ELF-1 (cell line): ENCODE results near the gene MPDZ.

ENCODE experiments used
- DNase-seq: peaks from one replicate; pipeline ENCODE4 v3.0.0-alpha.2; 2016; ENCODE audit warnings: low read depth, low spot score

MPDZ gene

DNA sequence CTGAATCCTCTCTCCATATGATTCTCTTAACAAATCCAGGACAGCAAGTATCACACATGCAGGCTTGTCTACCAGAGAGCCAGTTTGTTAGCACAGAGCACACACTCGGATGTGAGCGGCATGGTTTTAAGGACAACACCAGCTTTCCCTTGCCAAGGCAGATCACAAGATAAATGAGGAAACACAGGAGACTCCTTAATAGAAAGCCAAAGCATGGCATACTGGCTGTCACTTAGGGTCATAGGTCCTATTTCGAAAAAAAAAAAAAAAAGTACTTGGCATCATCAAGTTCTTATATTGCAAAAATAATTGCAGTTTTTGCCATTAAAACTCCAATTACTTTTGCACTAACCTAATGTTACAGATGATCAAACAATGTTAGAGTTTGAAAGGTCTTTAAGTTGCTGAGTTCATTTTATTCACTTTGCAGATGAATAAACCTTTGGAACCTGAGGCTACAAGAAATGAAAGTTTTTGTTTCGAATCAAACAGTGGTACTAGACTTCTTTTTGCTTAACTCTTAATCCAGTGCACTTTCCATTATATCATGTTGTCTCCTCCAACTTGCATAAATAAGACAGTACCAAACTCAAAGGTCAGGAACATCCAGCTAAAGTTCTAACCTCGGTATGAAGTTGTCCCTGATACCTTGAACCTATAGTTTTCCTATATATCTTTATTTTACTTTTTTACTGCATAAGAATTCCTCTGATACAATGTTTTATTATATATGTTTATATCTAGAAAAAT, 138.5 kb downstream of the MPDZ start:
- no peak for DNase-seq

DNA sequence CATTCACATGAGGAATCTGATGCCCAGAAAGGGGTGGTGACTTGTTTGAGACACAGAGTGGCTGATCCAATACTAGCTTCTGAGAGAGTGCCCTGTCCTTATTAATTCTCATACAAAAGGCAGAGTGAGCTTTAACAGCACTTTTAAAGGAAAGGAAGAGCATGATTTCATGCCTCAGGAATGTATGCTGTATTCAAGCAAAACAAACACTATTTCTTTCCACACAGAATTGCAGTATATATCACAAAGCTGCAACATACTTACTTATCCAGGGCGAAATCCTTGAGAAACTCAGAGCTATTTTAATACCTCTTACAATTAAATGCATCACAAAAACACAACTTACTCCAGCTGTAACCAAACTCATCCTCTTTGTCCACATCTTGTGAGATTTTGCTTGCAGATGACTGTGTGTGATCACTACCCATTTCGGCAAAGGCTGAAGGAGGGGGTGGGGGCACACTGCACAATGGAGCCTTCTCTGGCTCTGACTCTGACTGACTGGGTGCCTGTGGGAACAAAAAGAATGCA, 139.8 kb downstream of the MPDZ start:
- peak; percentile 29 for DNase-seq

DNA sequence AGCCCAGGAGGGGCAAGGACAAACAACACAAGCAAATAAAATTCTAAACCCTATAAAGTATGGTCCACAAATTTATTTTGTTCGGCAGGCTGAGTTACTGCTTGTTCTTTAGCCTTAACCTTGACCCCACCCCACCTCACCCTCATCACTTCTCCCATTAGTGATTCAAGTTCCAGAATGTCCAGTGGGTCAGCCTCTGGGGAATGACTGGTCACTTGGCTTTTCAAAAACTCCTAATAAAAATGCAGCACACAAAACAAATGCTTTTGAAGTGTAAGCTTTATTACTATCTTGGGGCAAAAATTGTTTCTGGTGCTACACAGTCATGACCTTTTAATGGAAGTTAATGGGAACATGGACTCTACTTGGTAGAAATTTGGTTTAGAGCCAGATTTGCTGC, 142.1 kb downstream of the MPDZ start:
- no peak for DNase-seq

DNA sequence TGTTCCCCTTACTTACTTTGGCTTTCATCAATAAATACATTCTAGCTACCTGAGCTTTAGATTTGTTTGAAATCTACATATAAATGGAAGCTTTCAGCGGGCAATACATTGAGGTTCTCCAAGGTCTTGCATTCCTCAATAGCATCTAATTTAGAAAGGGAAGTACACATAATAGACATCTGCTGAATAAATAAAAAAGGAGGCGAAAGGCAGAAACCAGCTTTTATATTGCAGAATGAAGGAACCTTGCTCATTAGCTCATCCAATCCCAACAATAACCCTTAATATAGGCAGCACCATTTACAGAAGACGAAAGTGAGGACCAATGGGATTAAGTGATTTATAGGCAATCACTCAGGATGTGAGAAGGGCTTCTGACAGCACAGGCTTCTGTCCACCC, 147.5 kb downstream of the MPDZ start:
- no peak for DNase-seq

DNA sequence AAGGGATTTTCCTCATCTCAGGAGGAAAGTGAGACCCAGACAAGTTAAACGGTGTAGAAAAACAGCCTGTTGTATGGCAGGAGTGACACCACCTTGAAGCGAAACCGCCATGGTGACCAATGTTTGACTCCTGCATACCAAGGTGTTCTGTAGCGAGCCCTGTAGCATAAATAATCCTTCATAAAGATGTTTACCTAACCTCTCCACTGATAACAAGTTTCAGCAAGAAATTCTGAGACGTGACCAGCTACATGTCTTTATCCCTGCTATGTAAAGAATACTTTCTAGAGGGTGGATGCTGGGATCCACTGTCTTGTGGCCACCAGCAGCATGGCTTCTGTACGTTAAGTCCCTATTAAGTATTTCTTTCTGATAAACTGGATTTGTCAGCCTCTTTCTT, 148.1 kb downstream of the MPDZ start:
- DNase-seq, result no peak

DNA sequence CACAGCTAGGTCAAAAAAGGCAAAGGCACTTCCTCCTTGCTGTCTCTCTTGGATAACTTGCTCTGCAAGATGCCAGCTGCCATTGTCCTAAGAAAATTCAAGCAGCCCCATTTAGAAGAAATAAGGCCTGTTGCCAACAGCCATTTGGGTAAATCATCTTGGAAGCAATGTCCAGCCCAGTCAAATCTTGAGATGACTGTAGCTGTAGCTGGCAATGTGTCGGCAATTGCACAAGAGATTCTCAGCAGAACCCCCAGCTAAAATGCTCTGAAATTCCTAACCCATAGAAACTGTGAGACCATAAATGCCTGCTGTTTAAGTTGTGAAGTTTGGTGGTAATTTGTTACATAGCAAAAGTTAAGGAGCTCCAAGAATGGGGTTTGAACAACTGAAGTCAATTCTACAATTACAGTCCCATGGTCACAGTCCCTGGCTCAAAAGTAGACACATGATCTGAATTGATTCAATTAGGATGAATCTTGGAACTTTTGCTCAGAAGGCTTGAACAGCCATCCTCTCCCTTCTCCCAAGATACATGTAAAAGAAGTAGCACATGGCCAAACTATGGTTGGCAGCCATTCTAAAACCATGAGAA, 151.1 kb downstream of the MPDZ start:
- DNase-seq, result no peak

DNA sequence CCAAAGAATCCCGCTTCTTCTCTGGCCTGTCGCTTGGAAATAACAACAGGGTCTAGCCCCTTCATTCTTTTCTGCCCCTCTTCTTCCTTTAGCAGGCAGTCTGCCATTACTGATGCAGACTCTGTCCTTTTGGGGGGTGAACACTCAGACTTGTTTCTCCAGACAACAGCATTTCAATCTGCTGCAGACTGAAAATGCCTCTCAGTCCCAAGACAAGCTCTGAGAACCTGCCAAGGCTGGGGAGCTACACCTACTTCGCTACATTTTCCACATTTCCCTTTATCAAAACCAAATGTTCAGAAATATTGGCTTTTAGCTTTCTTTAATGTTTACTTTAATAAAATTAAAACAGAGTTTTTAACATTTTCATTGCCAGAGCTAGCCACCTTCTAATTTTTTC, 152.4 kb downstream of the MPDZ start:
- no peak for DNase-seq

DNA sequence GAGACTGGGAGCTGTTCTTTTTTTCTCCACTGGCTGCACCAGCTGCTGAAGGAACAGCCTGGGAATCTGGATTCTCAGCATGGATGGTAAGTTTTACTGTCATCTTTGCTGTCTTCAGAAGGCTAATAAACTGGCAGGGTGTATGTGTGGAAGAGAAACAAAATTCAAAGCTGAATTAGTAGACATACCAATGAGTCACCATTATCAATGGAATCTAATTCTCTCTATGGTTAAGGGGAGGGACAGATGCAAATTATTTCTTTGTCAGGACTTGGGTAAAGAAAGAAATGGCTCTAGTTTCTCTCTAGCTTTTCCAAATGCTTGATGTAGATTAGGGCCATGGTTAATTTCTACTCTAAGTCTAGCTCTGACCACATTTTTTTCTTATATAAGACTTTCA, 154.2 kb downstream of the MPDZ start:
- DNase-seq, result no peak

DNA sequence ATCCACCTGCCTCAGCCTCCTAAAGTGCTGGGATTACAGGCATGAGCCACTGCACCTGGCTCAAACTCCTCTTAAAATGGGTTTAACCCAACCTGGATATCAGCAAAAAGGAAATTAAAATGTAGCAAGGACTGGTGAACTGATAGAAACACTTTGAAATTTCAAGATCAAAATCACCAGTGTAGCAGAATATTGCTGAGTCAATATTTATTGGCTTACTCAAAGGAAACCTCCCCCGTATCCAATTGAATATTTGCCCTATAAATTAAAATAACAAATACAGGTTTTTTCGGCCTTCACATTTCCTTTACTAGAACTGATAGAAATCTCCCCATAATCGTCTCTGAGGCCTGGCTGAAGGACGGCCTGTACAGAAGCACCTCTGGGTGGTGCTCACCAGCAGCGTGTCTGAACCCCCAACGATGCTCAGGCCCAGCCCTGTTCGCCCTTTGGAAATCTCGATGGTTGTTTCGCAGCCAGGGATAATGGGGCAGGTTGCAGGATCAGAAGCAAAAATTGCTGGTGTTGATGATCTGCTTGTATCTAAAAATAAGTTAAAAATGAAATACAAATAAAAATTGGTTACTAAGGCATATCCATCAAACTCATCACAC, 156.6 kb downstream of the MPDZ start:
- DNase-seq, result no peak

DNA sequence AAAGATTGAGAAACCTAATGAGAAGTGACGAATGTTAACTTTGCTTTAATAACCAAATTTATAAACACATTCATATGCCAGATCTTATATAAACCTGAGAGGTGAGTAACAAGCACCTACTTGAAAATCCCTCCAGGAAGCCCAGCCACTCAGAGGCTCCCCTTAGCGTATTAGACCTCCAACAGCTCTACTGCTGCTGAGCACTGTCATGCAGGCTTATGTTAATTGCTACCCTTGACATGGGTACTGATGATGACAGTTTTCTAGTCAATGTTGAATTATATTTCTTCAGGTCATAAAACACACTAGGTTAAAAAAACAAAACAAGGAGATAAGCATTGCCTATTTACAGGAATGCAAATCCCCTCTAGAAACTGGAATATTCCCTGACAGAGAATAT, 161.2 kb downstream of the MPDZ start:
- DNase-seq, result no peak

DNA sequence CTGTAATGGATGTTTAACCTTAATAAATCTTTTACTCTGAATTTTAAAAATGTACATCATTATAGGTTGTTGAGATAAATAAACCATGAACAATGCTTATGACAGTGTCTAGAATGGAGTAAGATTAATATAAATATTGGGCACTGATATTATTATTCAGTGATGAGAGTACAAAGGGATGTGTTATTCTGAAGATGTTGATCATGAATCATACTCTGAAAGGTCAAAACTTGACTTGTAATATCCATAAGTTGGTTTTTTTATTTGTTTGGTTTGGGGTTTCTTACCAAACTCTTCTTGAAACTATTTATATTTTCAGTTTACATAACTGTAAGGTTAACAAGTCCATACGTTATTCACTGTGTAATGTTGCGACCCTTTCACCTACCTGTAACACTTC, 163.2 kb downstream of the MPDZ start:
- no peak for DNase-seq

DNA sequence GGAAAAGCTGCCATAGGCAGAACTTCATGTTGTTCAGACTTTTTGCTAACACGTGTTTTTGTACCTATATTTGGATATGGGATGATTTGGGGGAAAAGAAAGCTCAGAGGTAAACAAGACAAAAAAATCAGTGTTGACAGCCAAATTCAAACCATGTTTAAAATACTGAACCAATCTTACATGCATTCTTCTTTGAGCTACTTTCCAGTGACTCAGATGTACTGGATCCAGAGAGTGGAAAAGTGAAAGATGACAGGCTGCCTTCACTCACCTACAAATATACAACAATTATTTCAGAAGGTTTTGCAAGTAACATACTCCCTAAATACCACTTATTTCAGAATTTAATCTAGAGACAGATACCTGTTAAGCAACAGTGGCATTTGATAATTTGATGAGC, 165.7 kb downstream of the MPDZ start:
- DNase-seq, result no peak

DNA sequence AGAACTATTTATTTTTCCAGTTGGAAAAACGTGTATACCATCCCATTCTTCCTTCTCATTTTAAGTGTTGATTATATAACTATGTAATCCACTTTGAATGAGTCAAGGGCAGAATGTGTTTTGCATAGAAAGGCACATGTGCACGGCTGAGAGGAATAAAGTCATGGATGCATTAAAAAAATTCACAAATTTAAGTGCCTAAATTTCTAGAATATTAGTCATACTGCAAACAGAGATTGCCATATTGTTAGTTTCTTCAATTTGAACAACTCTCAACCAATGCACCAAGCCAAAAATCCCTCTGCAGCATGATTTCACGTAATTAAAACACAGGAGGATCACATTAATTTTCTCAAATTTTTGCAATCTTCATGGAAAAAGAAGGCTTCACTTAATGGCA, 166.3 kb downstream of the MPDZ start:
- no peak for DNase-seq

DNA sequence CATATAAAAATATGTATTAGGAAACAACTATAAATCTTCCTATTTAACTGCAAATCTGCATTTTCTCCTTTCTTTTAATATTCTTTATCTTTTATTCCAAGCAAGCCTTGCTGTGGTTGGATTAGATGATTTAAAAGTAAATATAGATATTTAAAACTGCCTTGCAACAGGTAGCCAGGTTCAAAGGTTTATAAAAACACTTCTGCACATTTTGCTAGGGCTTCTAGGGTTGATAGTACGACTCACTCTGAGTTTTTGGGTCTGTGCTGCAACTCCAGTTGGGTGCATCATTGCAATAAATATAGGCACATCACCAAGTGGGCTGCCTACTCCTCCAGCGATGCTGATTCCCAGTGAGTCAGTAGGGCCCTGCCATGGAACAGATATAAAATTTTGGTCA, 167.7 kb downstream of the MPDZ start:
- no peak for DNase-seq

DNA sequence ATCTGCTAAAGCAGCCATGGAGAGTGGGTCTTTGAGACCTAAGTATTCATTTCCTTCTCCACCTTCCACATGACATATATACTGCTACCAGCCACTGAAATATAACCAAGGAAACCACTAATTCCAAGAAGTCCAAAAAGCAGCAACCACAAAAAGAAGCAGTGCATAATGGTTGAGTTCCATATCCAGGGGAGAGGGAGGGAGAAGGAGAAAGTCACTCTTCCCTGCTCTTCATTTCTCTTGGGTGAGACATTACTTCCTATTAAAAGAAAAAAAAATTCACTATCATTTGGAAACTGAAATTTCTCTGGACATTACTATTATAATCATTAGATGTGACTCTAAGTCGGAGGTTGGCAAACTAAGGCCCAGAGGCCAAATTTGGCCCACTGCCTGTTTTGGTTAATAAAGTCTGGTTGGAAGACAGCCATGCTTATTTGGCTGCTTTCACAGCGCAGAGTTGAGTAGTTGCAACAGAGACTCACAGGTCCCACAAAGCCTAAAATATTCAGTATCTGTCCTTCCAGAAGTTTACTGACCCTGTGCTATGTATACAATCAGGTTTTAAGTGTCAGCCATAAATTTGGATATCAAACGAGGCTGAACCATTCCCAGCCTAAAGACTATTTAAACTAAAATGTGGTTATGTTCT, 168.6 kb downstream of the MPDZ start:
- DNase-seq, result no peak

DNA sequence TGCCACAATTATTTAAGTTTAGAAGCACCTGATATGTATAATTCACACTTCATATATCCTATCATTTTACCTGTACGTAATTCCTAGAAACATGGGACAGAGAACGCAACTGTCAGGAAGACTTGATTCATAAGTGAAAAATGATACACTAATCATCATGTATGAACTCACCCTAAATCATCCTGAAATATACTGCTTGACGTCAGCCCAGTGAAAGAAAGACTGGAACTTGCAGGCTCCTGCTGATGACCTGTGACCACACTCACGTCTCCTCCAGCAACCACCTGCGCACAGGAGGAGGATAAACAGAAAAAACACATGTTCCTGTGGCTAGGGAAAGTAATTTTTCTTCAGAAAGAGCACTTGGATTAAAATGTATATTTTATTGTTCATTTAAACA, 169.7 kb downstream of the MPDZ start:
- no peak for DNase-seq

DNA sequence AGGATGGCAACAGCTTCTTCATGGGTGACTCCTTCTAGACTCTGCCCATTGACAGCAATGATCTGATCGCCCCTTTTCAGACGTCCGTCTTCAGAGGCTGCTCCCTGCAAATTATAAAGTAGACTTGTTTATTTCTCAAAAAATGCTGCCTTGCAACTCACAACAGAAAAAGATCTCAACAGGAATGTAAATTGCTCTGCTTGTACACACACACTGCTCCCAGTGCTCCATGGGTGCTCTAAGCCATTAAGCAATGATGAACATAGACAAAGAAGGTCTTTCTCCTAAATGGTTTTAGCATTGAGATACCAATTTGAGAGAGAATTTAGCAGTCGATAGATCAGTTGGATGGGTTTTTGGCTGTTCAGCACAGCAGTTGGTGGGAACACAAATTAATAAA, 172.5 kb downstream of the MPDZ start:
- no peak for DNase-seq

DNA sequence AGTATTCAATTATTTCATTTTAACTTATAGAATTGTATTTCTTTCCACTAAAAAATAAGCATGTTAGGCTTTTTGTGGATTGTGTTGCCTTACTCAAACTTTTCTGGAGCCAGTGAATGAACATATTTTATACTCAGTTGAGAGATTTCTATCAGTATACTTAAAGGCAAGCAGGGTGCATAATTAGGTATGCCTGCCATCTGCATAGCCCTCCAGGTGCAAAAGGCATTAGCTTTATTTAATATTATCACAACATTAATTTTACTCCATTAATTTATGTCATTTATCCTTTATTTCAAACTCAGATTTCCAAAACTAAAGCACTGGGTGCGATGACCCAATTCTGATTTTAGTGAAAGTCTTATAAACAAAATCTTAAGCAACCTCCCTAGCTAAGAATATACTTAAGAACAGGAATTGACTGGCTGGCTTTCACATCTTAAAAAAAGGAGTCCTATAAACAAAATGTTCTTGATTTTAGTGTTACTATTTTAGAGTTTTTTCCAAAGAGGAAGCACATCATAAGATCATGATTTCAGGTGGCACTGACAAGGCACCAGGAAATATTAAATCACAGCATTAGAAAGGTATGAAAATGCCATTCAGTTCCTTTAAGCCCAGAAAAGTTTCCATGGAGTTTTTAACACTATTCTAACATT, 178.4 kb downstream of the MPDZ start:
- no peak for DNase-seq

DNA sequence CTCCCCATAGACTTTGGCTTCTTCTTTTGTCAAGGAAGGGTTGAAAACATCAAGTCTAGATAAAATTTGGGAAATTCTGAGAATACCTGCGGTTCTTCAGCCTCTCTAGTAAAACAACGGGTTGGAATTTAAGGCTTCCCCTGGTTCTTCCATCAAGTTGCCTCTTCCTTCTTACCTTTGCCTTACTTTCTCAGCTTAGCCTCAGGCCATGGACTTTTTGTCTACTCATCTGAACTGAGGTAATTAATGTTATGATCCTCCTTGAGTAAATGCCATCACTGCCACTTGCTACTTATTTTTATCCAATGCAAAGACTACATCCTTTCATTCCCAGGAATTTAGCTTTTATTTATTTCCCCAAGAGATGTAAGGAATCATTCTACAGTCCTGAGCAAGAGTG, 184.4 kb downstream of the MPDZ start:
- DNase-seq, result no peak

DNA sequence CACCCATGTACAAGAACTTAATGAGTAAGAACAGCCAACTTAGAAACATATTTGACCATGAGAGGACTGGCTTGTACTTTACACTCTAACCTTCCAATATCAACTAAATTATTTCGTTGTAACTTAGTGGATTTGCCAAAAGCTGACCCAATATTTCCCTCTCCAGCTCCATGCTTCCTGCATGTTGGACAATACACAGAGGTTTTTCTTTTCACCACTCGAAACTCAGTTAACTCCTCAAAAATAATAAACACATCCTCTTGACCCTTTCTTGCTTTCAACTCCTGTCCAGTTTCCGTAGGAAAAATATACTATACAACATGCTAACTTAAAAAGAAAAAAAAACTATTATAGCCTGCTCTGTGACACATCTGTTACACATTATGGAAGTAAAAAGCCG, 188.9 kb downstream of the MPDZ start:
- DNase-seq, result no peak

DNA sequence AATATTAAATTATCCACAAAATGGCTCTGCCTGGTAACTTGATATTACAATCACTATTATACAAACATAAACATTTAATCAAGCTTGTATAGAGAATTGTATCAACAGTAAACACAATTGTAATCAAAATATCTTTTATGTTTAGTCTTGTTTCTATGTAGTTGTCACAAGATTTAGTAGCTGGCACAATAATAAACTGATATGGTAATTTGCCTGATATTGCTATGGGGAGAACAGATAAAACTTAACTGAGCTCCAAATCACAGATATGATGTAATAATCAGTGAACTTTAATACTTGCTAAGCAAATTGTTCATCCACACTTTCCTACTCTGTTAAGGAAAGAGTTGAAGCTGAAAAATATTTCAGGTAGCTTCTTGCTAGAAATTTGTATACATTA, 189.8 kb downstream of the MPDZ start:
- DNase-seq, result no peak
